Anterior cingulate cortex (tissue), 58 donors: Measurements from ENCODE around the gene COL25A1.

ENCODE experiments used
- DNase-seq, 58 donors: peaks; one replicate each; lab custom pipeline; 2025; lab: John Stamatoyannopoulos, UW

COL25A1 gene

GRCh38 chr4:108838451-108838850, 464.0 kb downstream of the COL25A1 start:
- DNase-seq = no peak

GRCh38 chr4:108834835-108835384, 467.5 kb downstream of the COL25A1 start:
- peak in 1 of 58 donors; percentile 13 for DNase-seq

- DNase-seq = peak in 3 of 58 donors; percentile 1 to 4 (median 4)
Observed at GRCh38 chr4:108834166-108834834, 468.2 kb downstream of the COL25A1 start.

DNA sequence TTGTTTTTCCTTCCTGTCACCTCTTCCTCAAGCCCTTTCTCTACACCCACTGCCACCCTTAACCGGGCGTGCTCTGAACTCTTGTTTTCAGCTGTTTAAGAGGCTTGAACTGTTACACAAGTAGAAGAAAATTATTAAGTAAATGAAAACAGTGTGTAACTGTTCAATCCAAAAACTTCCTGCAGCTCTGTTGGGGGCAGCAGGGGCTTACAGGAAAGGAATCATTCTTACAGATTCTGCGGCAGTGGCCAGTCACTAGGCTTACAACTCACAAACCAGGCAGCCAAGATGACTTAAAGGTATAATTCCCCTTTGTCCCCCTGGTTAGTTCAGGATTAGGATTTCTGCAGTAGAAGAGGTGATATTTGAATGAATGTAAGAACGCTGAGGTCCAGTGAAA, 469.4 kb downstream of the COL25A1 start:
- no peak for DNase-seq

- DNase-seq = no peak
Observed at GRCh38 chr4:108831886-108832285, 470.6 kb downstream of the COL25A1 start.

GRCh38 chr4:108831291-108831690, 471.2 kb downstream of the COL25A1 start:
- no peak for DNase-seq

- DNase-seq = peak in 1 of 58 donors; percentile 17
Observed at GRCh38 chr4:108830509-108831244, 471.8 kb downstream of the COL25A1 start.

DNA sequence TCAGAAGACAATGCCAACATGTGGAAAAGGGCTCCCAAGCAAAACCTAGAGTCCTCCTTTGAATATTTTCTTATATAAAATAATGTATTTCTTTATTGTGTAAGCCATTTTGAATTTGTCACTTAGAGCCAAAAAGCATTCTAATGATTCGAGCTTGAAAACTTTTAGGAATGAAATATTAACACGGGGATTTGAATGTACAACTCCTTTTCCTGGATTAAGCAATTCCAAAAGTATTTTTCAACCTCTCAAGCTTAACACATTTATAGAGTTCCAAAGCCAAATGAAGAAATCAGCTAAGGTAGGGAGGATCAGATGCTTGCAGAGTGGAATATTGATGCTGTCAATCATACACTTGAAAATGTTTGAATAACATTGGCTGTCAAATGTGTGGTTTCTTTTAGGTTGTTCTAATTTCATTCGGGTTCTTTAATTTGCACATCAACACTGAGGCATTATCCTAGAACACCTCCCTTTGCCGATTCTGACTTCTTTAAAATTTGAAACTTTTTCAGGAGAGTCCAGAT, 472.4 kb downstream of the COL25A1 start:
- no peak for DNase-seq

DNA sequence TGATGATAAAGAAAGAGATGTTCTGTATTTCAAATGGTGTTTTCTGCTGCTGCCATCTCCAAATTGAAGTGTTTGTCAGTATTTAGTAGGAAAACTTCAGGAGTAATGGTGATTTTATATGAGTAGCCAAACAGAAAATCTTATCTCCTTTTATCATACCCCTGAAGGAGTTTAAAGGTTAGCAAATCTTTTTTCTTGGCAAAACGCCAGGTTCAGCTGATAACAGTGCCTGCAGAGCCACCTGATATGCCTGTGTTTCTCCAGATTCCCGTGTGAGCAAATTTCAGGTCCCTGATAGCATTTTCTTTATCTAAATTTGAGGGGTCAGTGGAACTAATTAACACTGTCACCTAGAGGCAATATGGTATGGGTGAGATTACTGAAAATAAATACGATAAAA, 473.8 kb downstream of the COL25A1 start:
- no peak for DNase-seq

- DNase-seq = no peak
Observed at GRCh38 chr4:108825737-108826136, 476.7 kb downstream of the COL25A1 start.

- DNase-seq = no peak
Observed at GRCh38 chr4:108821351-108821930, 481.0 kb downstream of the COL25A1 start.

DNA sequence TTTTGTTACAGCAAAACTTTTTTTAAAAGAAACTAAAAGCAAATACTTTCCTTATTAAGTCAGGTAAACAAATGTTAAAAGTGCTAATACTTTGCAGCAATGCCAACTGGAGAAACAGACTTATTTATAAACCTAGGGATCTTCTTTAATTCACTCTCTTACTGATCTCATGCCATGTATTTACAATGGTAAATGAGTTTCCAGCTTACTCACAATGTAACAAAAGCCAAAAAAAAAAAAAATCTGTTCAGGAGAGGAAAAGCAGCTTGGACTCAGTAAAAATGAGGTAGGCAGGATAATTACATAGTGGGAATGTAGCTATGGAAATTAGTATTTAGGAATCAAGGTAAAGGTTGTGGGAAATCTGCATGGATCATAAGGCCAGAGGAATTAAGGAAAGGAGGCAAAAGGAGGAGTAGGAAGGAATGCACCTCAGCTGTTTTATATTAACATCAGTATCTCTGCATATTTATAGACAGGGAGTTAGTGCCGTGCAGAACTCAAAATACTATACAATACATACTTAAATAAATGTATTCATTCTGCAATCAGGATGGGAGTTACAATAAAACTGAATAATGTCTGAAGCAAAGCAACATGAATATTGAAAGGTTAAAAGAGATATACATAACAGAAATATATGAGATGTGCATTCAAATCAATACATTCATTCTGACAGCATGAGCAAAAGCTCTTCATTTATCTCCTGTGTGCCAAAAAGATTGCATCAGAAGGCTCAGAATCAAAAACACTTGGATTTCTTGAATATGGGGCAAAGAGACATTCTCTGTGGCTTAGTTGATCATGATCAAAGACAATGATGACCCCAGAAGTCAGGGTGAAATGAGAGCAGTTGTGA, 481.7 kb downstream of the COL25A1 start:
- no peak for DNase-seq

GRCh38 chr4:108814326-108814725, 488.1 kb downstream of the COL25A1 start:
- no peak for DNase-seq

DNA sequence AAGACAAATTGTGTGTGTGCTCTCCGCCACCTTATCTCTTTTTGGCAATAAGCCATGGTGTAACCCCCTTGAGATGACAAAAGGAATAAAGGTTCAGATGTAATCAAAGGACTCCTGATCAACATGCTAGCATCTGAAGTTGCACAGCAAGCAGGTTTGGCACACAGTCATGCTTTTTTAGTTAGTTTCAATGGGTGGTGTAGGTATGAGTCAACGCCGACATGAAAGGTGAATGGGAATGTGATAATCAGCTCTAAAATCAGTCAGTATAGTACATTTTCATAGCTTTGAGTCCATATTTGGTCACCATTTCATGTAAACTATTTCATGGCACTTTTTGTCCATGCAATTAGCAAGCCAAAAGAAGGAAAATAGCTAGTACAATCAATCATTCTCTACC, 489.2 kb downstream of the COL25A1 start:
- DNase-seq = no peak

- DNase-seq = no peak
Observed at GRCh38 chr4:108811486-108811885, 491.0 kb downstream of the COL25A1 start.

DNA sequence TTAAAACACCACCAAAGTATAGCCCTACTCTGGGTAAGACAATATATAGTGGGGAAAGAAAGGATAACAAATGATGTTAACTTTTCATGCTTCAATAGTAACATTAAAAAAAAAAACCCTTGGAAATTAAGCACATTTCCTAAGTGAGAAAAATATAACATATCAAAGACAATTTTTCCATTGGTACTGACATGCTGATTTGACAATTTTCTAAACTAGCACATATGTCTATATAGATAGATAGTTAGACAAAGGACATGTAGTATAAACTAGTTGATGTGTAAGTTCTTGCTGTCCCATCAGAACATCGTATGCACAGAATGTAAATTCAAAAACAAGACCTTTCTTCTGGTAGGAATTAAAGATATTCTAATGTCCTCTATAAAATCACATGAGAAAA, 492.4 kb downstream of the COL25A1 start:
- no peak for DNase-seq

DNA sequence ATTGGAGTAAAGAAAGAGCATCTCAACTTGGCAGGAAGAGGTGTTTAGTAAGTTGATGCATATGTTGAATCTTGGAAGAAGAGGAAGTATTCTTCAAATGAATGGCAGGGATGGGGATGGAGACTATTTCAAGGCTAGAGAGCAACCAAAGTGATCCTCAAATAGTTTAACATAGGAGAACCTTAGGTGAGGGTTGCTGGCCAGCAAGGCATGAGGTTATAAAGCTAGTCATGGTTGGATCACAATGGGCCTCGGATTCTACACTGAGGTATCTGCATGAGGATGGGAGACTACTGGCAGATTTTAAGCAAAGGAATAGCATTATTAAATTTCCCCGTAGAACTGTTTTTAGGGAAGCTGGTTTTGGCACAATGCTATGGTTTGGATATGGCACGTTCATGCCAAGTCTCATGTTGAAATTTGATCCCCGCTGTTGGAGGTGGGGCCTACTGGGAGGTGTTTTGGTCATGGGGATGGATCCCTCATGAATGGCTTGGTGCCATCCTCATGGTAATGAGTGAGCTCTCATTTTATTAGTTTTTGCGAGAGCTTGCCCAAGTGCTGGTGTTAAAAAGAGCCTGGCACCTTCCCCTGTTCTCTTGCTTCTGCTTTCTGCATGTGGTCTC, 497.7 kb downstream of the COL25A1 start:
- no peak for DNase-seq

DNA sequence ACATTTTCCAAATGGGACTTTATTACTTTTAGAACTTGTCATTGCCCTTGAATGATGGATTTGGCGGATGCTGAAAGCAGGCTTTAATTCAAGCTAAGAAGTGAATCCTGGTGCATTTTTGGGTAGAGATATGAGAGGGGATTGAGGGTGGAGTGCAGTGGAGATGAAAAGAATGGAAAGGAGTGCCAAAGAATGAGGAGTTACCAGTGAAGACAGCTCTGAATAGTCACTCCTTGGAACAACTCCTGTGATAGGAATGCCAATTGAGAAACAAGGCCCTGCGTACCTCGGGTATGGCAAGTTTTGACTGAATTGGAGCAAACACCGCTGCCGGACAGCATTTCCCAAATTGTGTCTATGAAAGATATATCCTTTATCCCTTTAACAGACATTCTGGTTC, 503.2 kb downstream of the COL25A1 start:
- no peak for DNase-seq

DNA sequence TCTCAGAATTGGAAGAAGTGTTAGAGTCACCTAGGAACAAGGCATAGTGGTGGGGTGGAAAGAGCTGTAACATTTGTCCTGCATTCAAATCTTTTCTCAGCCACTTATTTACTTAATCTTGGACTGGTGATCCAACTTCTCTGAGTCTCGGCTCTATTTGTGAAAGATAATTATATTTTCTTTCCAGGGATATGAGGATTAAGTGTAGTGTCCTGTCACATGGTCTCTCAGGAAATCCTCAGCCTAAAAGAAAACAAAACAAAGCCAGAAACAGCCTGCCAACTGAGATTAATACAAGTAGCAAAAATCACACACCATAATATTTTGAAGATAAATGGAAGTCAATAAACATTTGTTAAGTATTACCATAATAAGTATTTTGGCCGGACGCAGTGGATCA, 506.3 kb downstream of the COL25A1 start:
- DNase-seq = no peak

GRCh38 chr4:108795733-108796132, 506.7 kb downstream of the COL25A1 start:
- no peak for DNase-seq
